Coronary artery (tissue), 2 donors: ENCODE results near the gene CALD1.

Experiments used
- DNase-seq: peaks from one replicate; pipeline ENCODE4 v3.0.0-alpha.2; 2017; ENCODE audit warnings: low spot score
- H3K27ac ChIP-seq, 2 donors: fragments of 200-600 bp; sonication (generic); one replicate each; pipeline ENCODE4 v1.5.1; 2016 to 2019
- H3K4me3 ChIP-seq: fragments of 200-600 bp; sonication (generic); 2 replicates; pipeline ENCODE4 v1.5.1; 2016; ENCODE audit warnings: mild to moderate bottlenecking, moderate library complexity
- CTCF ChIP-seq: fragments of 200-600 bp; sonication (generic); IDR thresholded peaks from one replicate; pipeline ENCODE4 v1.5.1; 2019; ENCODE audit warnings: antibody characterized with exemption

The CALD1 gene

GRCh38 chr7:134778941-134779740 lies at the start of gene CALD1:
TSS of gene CALD1 (plus strand) at chr7:134779634. CDS start at chr7:134867734, 88,100 bp downstream.
- no peak for TF ChIP-seq CTCF
- peak within 1 kb of the TSS; percentile 81 to 88 for H3K27ac ChIP-seq
- DNase-seq = peak; percentile 93
- H3K4me3 ChIP-seq = peak within 1 kb of the TSS; percentile 72

GRCh38 chr7:134729895-134730294 lies 49.5 kb upstream of the CALD1 start:
- TF ChIP-seq CTCF = no peak
- Histone ChIP-seq H3K27ac (peak overlapping the region; percentile 84 to 92), H3K4me3 (peak overlapping the region; percentile 38)
- no peak for DNase-seq

GRCh38 chr7:134730411-134730829 lies 49.0 kb upstream of the CALD1 start:
- no peak for DNase-seq
- TF ChIP-seq CTCF = no peak
- Histone ChIP-seq H3K4me3 (peak overlapping the region; percentile 38), H3K27ac (peak overlapping the region; percentile 84 to 92)

- no peak for TF ChIP-seq CTCF
- peak overlapping the region; percentile 84 to 92 for H3K27ac ChIP-seq
- no peak overlapping the region for H3K4me3 ChIP-seq
- no peak for DNase-seq
Observed at GRCh38 chr7:134731616-134732015, 47.8 kb upstream of the CALD1 start.

GRCh38 chr7:134732728-134733127 lies 46.7 kb upstream of the CALD1 start:
- H3K4me3 ChIP-seq = no peak overlapping the region
- no peak for TF ChIP-seq CTCF
- no peak for DNase-seq
- no peak overlapping the region for H3K27ac ChIP-seq

GRCh38 chr7:134736381-134736780 lies 43.1 kb upstream of the CALD1 start:
- H3K27ac ChIP-seq = no peak overlapping the region
- H3K4me3 ChIP-seq = no peak overlapping the region
- no peak for TF ChIP-seq CTCF
- no peak for DNase-seq
